Uterus (tissue), 2 donors: Measurements from ENCODE around the gene CD300E.

Experiments used
- CTCF ChIP-seq, 4 experiments: fragments of 200-600 bp in 2 of 4; fragments of 450-650 bp in 2 of 4; sonication (generic) in 2 of 4; IDR thresholded peaks; one replicate each; pipeline ENCODE4 v1.5.1; 2016 to 2019; ENCODE audit warnings: antibody characterized with exemption in 4 of 4, mild to moderate bottlenecking in 2 of 4, moderate library complexity in 1 of 4
- POLR2A ChIP-seq, 2 donors: fragments of 450-650 bp; IDR thresholded peaks; one replicate each; pipeline ENCODE4 v1.6.1; 2016; ENCODE audit warnings: antibody characterized with exemption in 2 of 2, mild to moderate bottlenecking in 1 of 2, moderate library complexity in 1 of 2

- TF ChIP-seq CTCF (IDR thresholded peaks at IDR 0.05) (no peak), POLR2A (IDR thresholded peaks at IDR 0.05) (no peak)
Observed at GRCh38 chr17:74641224-74641957, 17.9 kb upstream of the CD300E start.
